ENCODE results near the gene ZBTB25. TPM values are rescaled to one million over a fixed set of nuclear protein-coding genes. Genes with fewer than 3 reads are reported as not detected.

Gene ZBTB25
- total RNA-seq, 1 donor from 2014 or later = 9.5 TPM

GRCh38 chr14:64422756-64423155, 80.9 kb downstream of the ZBTB25 start:
- H3K4me1 ChIP-seq (ENCODE audit: insufficient read depth, low read length) = peaks cover 26% of the 10 kb centered on the region
- Mint-ChIP-seq H3K36me3 (ENCODE audit: low read depth, unreplicated experiment) (peaks cover 26% of the 10 kb centered on the region), H3K27ac (ENCODE audit: unreplicated experiment) (peak overlapping the region; percentile 56), H3K9me3 (ENCODE audit: unreplicated experiment) (no peaks in the 10 kb centered on the region), H3K4me3 (ENCODE audit: unreplicated experiment) (no peak overlapping the region), H3K4me1 (ENCODE audit: low read depth, unreplicated experiment) (peaks cover 40% of the 10 kb centered on the region), H3K27me3 (ENCODE audit: low read depth, unreplicated experiment) (no peaks in the 10 kb centered on the region)
- no peak overlapping the region for H3K9ac ChIP-seq (ENCODE audit: low read length)
- no peaks in the 10 kb centered on the region for H3K79me2 ChIP-seq (ENCODE audit: insufficient read depth, low read length)
- peaks cover 27% of the 10 kb centered on the region for H3K36me3 ChIP-seq (ENCODE audit: insufficient read depth, low read length)
- no peak overlapping the region for H3K4me2 ChIP-seq (ENCODE audit: low read length)
- no peak for TF ChIP-seq EZH2 (IDR thresholded peaks at IDR 0.05; ENCODE audit: insufficient read depth, low read length)
- TF ChIP-seq CTCF (IDR thresholded peaks at IDR 0.05; ENCODE audit: insufficient read depth, low read depth, low read length) = no peak
- H3K9me3 ChIP-seq (ENCODE audit: insufficient read depth, low read depth, low read length) = no peaks in the 10 kb centered on the region
- H2AFZ ChIP-seq (ENCODE audit: low read depth, low read length) = no peak overlapping the region
- FAIRE-seq (no peak), DNase-seq (ENCODE audit: low read depth) (peak; percentile 42)
- peak overlapping the region; percentile 22 for H3K27ac ChIP-seq (ENCODE audit: low read depth, low read length)
- no peak overlapping the region for H3K4me3 ChIP-seq (ENCODE audit: insufficient read depth, low read depth, low read length)
- H3K27me3 ChIP-seq (ENCODE audit: insufficient read depth, low read length) = no peaks in the 10 kb centered on the region
- H4K20me1 ChIP-seq (ENCODE audit: insufficient read depth, low read length) = no peaks in the 10 kb centered on the region

- Histone ChIP-seq H3K4me3 (ENCODE audit: insufficient read depth, low read depth, low read length) (no peak overlapping the region), H4K20me1 (ENCODE audit: insufficient read depth, low read length) (no peaks in the 10 kb centered on the region), H3K9me3 (ENCODE audit: insufficient read depth, low read depth, low read length) (no peaks in the 10 kb centered on the region), H2AFZ (ENCODE audit: low read depth, low read length) (no peak overlapping the region), H3K27ac (ENCODE audit: low read depth, low read length) (peak overlapping the region; percentile 22), H3K4me1 (ENCODE audit: insufficient read depth, low read length) (peaks cover 32% of the 10 kb centered on the region), H3K4me2 (ENCODE audit: low read length) (no peak overlapping the region), H3K9ac (ENCODE audit: low read length) (no peak overlapping the region), H3K27me3 (ENCODE audit: insufficient read depth, low read length) (no peaks in the 10 kb centered on the region), H3K36me3 (ENCODE audit: insufficient read depth, low read length) (peaks cover 25% of the 10 kb centered on the region), H3K79me2 (ENCODE audit: insufficient read depth, low read length) (no peaks in the 10 kb centered on the region)
- no peaks in the 10 kb centered on the region for H3K27me3 Mint-ChIP-seq (ENCODE audit: low read depth, unreplicated experiment)
- peaks cover 47% of the 10 kb centered on the region for H3K4me1 Mint-ChIP-seq (ENCODE audit: low read depth, unreplicated experiment)
- TF ChIP-seq EZH2 (IDR thresholded peaks at IDR 0.05; ENCODE audit: insufficient read depth, low read length) (no peak), CTCF (IDR thresholded peaks at IDR 0.05; ENCODE audit: insufficient read depth, low read depth, low read length) (no peak)
- H3K36me3 Mint-ChIP-seq (ENCODE audit: low read depth, unreplicated experiment) = peaks cover 26% of the 10 kb centered on the region
- H3K9me3 Mint-ChIP-seq (ENCODE audit: unreplicated experiment) = no peaks in the 10 kb centered on the region
- no peak overlapping the region for H3K4me3 Mint-ChIP-seq (ENCODE audit: unreplicated experiment)
- peak overlapping the region; percentile 95 for H3K27ac Mint-ChIP-seq (ENCODE audit: unreplicated experiment)
- DNase-seq (ENCODE audit: low read depth) (no peak), FAIRE-seq (no peak)
Measured at GRCh38 chr14:64422005-64422404, 81.6 kb downstream of the ZBTB25 start.

- Histone ChIP-seq H3K9ac (ENCODE audit: low read length) (peak overlapping the region; percentile 1), H3K79me2 (ENCODE audit: insufficient read depth, low read length) (no peaks in the 10 kb centered on the region), H3K4me3 (ENCODE audit: insufficient read depth, low read depth, low read length) (no peak overlapping the region), H3K4me2 (ENCODE audit: low read length) (peak overlapping the region; percentile 65), H3K9me3 (ENCODE audit: insufficient read depth, low read depth, low read length) (no peaks in the 10 kb centered on the region), H3K36me3 (ENCODE audit: insufficient read depth, low read length) (peaks cover 23% of the 10 kb centered on the region), H4K20me1 (ENCODE audit: insufficient read depth, low read length) (no peaks in the 10 kb centered on the region), H3K27me3 (ENCODE audit: insufficient read depth, low read length) (no peaks in the 10 kb centered on the region), H3K4me1 (ENCODE audit: insufficient read depth, low read length) (peaks cover 37% of the 10 kb centered on the region), H3K27ac (ENCODE audit: low read depth, low read length) (peak overlapping the region; percentile 38), H2AFZ (ENCODE audit: low read depth, low read length) (peak overlapping the region; percentile 37)
- FAIRE-seq (no peak), DNase-seq (ENCODE audit: low read depth) (peak; percentile 84)
- Mint-ChIP-seq H3K36me3 (ENCODE audit: low read depth, unreplicated experiment) (peaks cover 26% of the 10 kb centered on the region), H3K4me3 (ENCODE audit: unreplicated experiment) (peak overlapping the region; percentile 62), H3K27me3 (ENCODE audit: low read depth, unreplicated experiment) (no peaks in the 10 kb centered on the region), H3K9me3 (ENCODE audit: unreplicated experiment) (no peaks in the 10 kb centered on the region), H3K4me1 (ENCODE audit: low read depth, unreplicated experiment) (peaks cover 49% of the 10 kb centered on the region), H3K27ac (ENCODE audit: unreplicated experiment) (peak overlapping the region; percentile 95)
- TF ChIP-seq CTCF (IDR thresholded peaks at IDR 0.05; ENCODE audit: insufficient read depth, low read depth, low read length) (no peak), EZH2 (IDR thresholded peaks at IDR 0.05; ENCODE audit: insufficient read depth, low read length) (no peak)
Measured at GRCh38 chr14:64421166-64421565, 82.5 kb downstream of the ZBTB25 start.

Measured in astrocyte (in vitro differentiated cells and primary cell).